Fibroblast of villous mesenchyme (primary cell): Measurements from ENCODE around the gene SRGAP3. TPM values are rescaled to one million over a fixed set of nuclear protein-coding genes. Genes with fewer than 3 reads are reported as not detected.

Source experiments
- DNase-seq: peaks from one replicate; pipeline ENCODE4 v3.0.0-alpha.2; 2010; ENCODE audit warnings: low read depth
- H3K4me3 ChIP-seq: 2 replicates; pipeline ENCODE4 v1.5.1; 2011; ENCODE audit warnings: low read depth, mild to moderate bottlenecking, low read length
- CTCF ChIP-seq: IDR thresholded peaks from 2 replicates; pipeline ENCODE4 v1.5.1; 2012; ENCODE audit warnings: low read depth, mild to moderate bottlenecking, low read length; ENCODE audit not compliant: insufficient read depth
- small RNA-seq: library from RNA; depleted of rRNA; stranded (forward); fragments of <200 nt; gene quantifications from one replicate; pipeline ENCODE3, GENCODE V24; 2012
- total RNA-seq: library from RNA; depleted of rRNA; stranded (reverse); fragments of >200 nt; gene quantifications from 2 replicates; pipeline ENCODE4 v1.2.3, GENCODE V29; 2012

Gene SRGAP3
- total RNA-seq, 1 donor = 3.5 TPM

DNA sequence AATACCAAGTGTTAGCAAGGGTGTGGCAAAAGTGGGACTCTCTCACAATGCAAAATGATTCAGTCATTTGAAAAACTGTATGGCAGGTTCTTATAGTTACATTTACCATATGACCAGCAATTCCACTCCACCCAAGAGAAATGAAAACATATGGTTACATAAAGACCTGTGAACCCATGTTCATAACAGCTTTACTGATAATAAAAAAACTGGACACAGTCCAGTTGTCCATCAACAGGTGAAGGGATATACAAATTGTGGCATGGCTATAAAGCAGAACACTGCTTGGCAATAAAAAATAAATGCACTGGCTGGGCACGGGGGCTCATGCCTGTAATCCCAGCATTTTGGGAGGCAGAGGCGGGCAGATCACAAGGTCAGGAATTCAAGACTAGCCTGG is 316.9 kb downstream of the SRGAP3 start:
- no peak overlapping the region for H3K4me3 ChIP-seq
- TF ChIP-seq CTCF = no peak
- peak; percentile 21 for DNase-seq

DNA sequence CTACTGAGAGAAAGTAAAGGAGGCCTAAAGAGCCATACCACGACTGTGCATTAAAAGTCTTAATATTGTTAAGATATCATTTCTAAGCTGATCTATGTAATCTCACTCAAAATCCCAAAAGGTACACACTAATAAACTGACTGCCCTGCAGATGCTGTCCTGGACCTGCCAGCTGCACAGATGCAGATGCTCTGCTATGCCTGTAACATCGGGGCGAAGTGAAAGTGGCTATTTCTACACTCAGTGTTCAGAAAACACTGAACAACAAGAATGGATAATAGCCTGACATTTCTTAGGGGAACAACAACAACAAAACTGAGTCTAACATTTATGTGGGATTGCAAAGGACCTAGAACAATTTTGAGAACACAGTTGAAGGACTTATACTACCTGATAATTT is 318.1 kb downstream of the SRGAP3 start:
- peak; percentile 36 for DNase-seq
- peak overlapping the region; percentile 41 for H3K4me3 ChIP-seq
- no peak for TF ChIP-seq CTCF

Small RNAs within 50 kb of the gene (small RNA-seq; reads per million reads assigned to genes)
- gene RF00416 = not detected

Other genes starting within 250 kb of the SRGAP3 start
- 40.3 and 50.1 TPM in 2 replicates for gene THUMPD3, start 113.4 kb upstream of the SRGAP3 start, total RNA-seq
- 117 and 140 TPM in 2 replicates for gene SETD5, start 148.0 kb upstream of the SRGAP3 start, total RNA-seq